ENCODE results near the gene ITPR2.
"Not testable (repeated sequence)": the region's sequence is repeated elsewhere in the genome, so short reads cannot be mapped to it uniquely, and the experiment has no call there.

ITPR2 gene

DNA sequence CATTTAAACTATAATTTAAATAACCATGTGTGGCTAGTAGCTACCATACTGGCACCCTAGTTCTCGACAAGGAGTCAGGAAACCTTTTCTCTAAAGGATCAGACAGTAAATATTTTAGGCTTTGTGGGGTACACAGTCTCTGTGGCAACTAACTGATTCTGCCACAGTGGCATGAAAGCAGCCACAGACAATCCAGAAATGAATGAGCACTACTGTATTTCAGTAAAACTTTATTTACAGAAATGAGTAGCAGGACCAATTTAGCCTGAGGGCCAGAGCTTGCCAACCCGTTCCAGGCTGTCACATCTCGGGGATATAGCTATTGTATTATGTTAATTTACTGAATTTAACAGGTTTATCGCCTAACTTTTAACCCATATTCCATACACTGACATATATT, 278.7 kb downstream of the ITPR2 start:
- no peak for DNase-seq

DNA sequence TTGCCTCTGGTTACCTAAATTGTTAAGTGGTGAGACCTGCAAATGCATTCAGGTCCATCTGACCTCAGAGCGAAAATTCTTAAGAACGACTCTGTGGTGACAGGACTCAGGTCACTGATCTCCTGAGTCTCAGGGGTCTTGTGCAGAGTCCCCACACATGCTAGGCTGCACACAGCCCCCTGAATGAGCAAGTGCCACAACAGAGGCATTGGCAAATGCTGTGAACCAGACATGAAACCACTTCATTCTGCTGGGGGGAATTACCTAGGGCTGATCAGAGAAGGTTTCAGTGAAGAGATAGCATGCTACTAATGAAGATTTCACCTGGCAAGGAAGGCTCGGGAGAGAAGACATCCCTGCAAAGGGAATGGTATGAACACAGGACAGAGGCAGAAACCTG, 281.6 kb downstream of the ITPR2 start:
- no peak for DNase-seq

DNA sequence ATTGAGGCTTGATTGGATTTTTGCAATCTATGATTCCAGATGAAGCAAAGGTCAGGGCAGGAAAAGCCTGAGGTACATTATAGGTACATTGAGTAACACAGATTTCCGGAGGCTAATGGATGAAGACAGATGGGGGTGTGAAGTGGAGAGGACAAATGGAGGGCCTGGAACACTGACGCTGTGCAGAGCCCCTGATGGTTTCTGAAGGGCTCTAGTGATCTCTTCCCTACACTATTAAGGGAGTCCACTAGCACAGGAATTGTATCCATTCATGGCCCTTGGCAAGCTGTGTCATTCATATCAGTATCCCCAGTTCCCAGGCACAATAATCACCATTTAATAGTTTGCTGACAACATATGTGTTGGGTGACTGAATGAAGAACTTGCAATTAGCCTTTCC, 284.8 kb downstream of the ITPR2 start:
- no peak for DNase-seq

- no peak for DNase-seq
Observed at GRCh38 chr12:26546535-26547314, 286.3 kb downstream of the ITPR2 start.

DNA sequence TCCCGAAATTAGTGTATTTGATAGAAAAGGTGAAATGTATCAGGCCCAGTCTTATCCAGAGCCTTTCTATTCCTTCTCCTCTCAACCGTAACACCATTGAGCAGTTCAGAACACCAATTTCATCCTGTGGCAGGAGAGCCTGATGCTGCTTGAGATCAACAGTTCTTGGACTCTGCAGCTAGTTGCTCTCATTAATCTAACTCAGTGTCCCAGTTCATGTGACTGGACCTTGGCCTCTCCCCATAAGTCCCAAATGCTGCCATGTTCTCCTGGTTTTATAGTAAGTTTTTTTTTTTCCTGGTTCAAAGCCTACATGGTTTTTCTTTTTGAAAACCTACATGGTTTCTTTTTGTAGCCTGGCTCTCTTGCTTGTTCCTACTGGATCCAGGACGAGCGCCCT, 293.9 kb downstream of the ITPR2 start:
- DNase-seq, result no peak

- DNase-seq, result no peak
Observed at GRCh38 chr12:26537651-26538050, 295.3 kb downstream of the ITPR2 start.

DNA sequence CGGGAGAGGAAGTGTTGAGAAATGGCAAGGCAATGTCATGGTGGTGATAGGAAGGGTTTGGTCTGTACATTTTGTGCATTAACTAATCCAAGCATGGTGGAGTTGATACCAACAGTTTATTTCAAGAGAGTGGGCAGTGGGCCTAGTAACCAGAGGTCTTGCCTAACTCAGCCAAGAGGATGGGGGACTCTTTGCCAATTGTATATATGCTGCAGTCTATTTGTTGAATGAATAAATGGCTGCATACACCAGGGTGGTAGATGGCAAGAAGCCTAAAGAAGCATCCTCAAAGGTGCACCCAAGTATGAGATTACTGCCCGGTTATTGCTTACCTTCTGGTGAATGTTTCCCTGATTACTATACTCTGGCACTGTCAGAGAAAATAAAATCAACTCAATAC, 295.9 kb downstream of the ITPR2 start:
- DNase-seq, result no peak

DNA sequence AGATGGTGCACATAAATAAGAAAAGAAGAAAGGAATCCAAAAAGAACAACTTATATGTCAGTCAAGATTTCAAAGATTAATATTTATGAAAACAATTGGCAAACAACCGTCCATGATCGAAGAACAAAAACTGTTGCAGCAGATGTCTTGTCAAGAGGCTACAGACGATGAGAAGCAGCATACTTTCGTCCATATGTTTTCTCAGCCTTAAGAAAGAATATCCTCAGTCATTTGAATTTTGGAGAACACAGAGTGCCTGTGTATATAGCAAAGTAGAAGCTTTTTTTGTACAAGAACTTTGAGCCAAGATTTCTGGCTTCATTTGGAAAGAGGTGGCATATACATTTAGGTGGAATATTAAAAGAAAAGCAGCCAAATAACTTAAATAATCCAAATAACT, 297.2 kb downstream of the ITPR2 start:
- DNase-seq, result no peak

GRCh38 chr12:26534071-26534470, 298.9 kb downstream of the ITPR2 start:
- no peak for DNase-seq

GRCh38 chr12:26533211-26533610, 299.8 kb downstream of the ITPR2 start:
- no peak for DNase-seq

- DNase-seq, result no peak
Observed at GRCh38 chr12:26530461-26530860, 302.5 kb downstream of the ITPR2 start.

GRCh38 chr12:26528943-26529342, 304.1 kb downstream of the ITPR2 start:
- DNase-seq, result no peak

- DNase-seq, result no peak
Observed at GRCh38 chr12:26527682-26528081, 305.3 kb downstream of the ITPR2 start.

DNA sequence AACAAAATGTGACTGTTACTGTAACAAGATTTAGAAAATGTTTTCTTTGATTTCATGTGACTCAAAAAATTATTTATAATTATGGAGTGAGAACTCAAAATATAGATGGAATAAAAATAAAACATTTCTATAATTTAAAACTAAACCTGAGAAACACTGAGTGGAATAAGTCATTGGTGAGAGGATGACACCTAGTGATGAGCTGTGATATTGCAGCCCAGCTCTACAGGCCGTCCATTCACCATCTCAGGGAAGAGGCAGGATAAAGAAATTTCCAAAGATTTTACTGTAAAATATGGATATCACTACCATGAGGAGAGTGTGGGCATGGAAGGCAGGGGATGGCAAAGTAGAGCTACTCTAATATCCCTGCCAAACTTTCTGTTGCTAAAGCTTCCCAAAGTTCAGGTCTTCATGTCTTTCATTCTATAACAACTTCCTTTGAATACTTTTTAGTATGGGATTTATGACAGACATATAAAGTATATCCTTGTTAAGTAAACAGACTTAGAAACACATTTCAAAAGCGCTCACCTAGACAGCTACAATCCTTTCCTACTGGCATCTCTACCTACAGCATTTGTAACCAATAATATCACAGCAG, 308.0 kb downstream of the ITPR2 start:
- peak; percentile 25 to 27 for DNase-seq

- DNase-seq, result no peak
Observed at GRCh38 chr12:26523708-26524150, 309.3 kb downstream of the ITPR2 start.

GRCh38 chr12:26520869-26521268, 312.1 kb downstream of the ITPR2 start:
- DNase-seq, result no peak

DNA sequence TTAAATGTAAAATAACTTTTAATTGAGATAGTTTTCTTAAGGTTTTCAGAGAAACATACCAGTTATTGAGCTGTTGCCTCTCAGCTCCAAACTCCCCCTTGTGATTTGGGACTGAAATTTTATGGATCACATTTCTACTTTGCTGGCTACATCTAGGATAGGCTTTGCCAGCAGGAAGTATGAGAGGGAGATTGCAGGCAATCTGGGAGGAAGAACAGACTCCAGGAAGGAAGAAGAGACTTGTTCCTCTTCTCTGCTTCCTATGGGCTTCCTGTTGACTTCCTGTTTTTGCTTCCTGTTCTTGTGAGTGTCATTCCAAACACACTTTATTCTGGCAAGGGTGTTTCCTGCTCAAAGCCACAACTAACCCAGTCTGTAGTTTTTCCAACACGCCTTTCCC, 312.9 kb downstream of the ITPR2 start:
- DNase-seq, result no peak

- DNase-seq, result no peak
Observed at GRCh38 chr12:26519462-26519861, 313.5 kb downstream of the ITPR2 start.

DNA sequence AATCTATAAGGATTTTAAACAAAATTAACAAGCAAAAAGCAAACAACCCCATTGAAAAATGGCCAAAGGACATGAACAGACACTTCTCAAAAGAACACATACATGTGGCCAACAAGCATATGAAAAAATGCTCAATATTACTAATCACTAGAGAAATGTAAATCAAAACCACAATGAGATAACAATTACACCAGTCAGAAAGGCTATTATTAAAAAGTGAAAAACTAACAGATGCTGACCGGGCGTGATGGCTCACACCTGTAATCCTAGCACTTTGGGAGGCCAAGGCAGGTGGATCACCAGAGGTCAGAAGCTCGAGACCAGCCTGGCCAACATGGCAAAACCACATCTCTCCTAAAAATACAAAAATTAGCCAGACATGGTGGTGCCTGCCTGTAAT, 315.7 kb downstream of the ITPR2 start:
- DNase-seq, result not testable (repeated sequence)

- DNase-seq, result no peak
Observed at GRCh38 chr12:26514364-26514763, 318.6 kb downstream of the ITPR2 start.

- DNase-seq, result no peak
Observed at GRCh38 chr12:26513363-26514043, 319.5 kb downstream of the ITPR2 start.

DNA sequence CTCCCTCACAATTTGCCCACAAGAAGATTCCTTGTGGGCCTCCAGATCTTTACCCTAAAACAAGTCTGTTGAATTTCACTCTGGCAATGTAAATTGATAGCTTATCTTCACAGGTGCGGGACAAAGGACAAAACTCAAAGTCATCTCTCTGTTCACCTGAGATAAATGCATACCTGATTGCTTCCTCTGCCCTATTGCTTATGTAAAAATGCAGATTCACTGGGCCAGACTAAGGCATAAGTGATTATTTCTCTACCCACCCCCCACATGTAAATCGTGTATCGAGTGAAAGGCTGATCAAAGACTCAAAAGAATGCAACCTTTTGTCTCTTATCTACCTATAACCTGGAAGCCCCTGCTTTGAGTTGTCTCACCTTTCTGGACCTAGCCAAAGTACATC, 320.8 kb downstream of the ITPR2 start:
- no peak for DNase-seq

DNA sequence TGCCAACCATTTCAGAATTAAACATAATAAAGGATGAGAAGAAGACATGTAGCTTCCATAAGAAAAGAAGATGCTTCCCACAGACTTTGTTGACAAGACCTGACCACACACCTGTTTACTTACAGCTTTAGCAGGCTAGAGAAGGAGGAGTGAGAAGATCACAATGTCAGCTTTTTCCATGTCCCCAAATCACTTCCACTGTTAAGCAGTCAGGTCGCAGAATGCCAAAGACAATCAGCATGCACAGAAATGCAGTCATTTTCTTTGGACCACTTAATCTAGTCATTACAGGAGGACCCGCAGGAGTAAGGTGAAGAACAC, 322.7 kb downstream of the ITPR2 start:
- DNase-seq, result no peak

DNA sequence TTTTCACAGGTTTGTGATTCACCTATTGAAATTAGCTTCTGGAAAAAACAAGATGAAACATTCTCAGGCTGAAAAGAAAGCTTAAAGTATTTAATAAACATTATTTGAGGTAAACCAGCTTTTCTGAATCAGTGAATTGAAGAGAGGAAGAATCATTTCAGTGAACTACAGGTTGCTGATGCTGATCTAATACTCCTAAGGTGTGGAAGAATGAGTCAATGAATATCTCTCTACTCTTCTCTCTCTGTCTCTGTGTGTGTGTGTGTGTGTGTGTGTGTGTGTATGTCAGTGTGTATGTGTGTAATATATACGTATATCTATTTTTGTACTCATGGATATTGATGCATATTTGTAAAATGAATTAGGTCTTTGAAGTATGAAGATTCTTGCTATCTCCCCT, 325.4 kb downstream of the ITPR2 start:
- DNase-seq, result no peak
